ENCODE data around the gene LNPEP.

The LNPEP gene

GRCh38 chr5:97000391-97000790 lies 64.5 kb downstream of the LNPEP start:
- DNase-seq (ENCODE audit: low spot score) = no peak

GRCh38 chr5:97002983-97003382 lies 67.1 kb downstream of the LNPEP start:
- no peak for DNase-seq (ENCODE audit: low spot score)

- no peak for DNase-seq (ENCODE audit: low spot score)
Measured at GRCh38 chr5:97004423-97005060, 68.7 kb downstream of the LNPEP start.

- no peak for DNase-seq (ENCODE audit: low spot score)
Measured at GRCh38 chr5:97006454-97007060, 70.7 kb downstream of the LNPEP start.

GRCh38 chr5:97009212-97009898 lies 73.5 kb downstream of the LNPEP start:
- peak; percentile 12 for DNase-seq (ENCODE audit: low spot score)

- DNase-seq (ENCODE audit: low spot score) = no peak
Measured at GRCh38 chr5:97009921-97010320, 74.0 kb downstream of the LNPEP start.

GRCh38 chr5:97010606-97011005 lies 74.7 kb downstream of the LNPEP start:
- no peak for DNase-seq (ENCODE audit: low spot score)

GRCh38 chr5:97011567-97011966 lies 75.7 kb downstream of the LNPEP start:
- DNase-seq (ENCODE audit: low spot score) = no peak

GRCh38 chr5:97019435-97020117 lies 83.7 kb downstream of the LNPEP start:
- DNase-seq (ENCODE audit: low spot score) = no peak

GRCh38 chr5:97021416-97021815 lies 85.5 kb downstream of the LNPEP start:
- no peak for DNase-seq (ENCODE audit: low spot score)

- no peak for DNase-seq (ENCODE audit: low spot score)
Measured at GRCh38 chr5:97022898-97023297, 87.0 kb downstream of the LNPEP start.

GRCh38 chr5:97026721-97027120 lies 90.8 kb downstream of the LNPEP start:
- no peak for DNase-seq (ENCODE audit: low spot score)

GRCh38 chr5:97037819-97038218 lies 101.9 kb downstream of the LNPEP start:
- no peak for DNase-seq (ENCODE audit: low spot score)

- no peak for DNase-seq (ENCODE audit: low spot score)
Measured at GRCh38 chr5:97041239-97041638, 105.4 kb downstream of the LNPEP start.

GRCh38 chr5:97042996-97043395 lies 107.1 kb downstream of the LNPEP start:
- DNase-seq (ENCODE audit: low spot score) = no peak

GRCh38 chr5:97043511-97043910 lies 107.6 kb downstream of the LNPEP start:
- DNase-seq (ENCODE audit: low spot score) = no peak

GRCh38 chr5:97044052-97044451 lies 108.2 kb downstream of the LNPEP start:
- no peak for DNase-seq (ENCODE audit: low spot score)

GRCh38 chr5:97046270-97046982 lies 110.5 kb downstream of the LNPEP start:
- DNase-seq (ENCODE audit: low spot score) = no peak

- no peak for DNase-seq (ENCODE audit: low spot score)
Measured at GRCh38 chr5:97047076-97047475, 111.2 kb downstream of the LNPEP start.

GRCh38 chr5:97049175-97049574 lies 113.3 kb downstream of the LNPEP start:
- no peak for DNase-seq (ENCODE audit: low spot score)

GRCh38 chr5:97056263-97056662 lies 120.4 kb downstream of the LNPEP start:
- no peak for DNase-seq (ENCODE audit: low spot score)

GRCh38 chr5:97062046-97062445 lies 126.2 kb downstream of the LNPEP start:
- no peak for DNase-seq (ENCODE audit: low spot score)
